PFSK-1 (cell line): Measurements from ENCODE around the gene RPL18A.

ENCODE experiments used
- FOXP2 ChIP-seq: optimal IDR thresholded peaks from 2 replicates; pipeline ENCODE3; 2011; ENCODE audit warnings: borderline replicate concordance, control low read depth, inconsistent platforms; ENCODE audit not compliant: insufficient read depth; ENCODE audit errors: extremely low read length, extremely low read depth
- TAF1 ChIP-seq: IDR thresholded peaks from 2 replicates; pipeline ENCODE4 v1.6.1; 2012; ENCODE audit warnings: low read length, control low read depth, borderline replicate concordance; ENCODE audit not compliant: insufficient read depth
- TF ChIP-seq, protein P1 (sequence below), 2 experiments: IDR thresholded peaks; 2 replicates each; pipeline versions ENCODE4 v1.6.1 to v1.8.0; 2011 to 2012; ENCODE audit warnings: low read depth in 2 of 2, low read length in 2 of 2, control low read depth in 1 of 2, inconsistent platforms in 1 of 2, mild to moderate bottlenecking in 1 of 2, moderate library complexity in 1 of 2; ENCODE audit not compliant: insufficient read depth in 1 of 2

DNA sequence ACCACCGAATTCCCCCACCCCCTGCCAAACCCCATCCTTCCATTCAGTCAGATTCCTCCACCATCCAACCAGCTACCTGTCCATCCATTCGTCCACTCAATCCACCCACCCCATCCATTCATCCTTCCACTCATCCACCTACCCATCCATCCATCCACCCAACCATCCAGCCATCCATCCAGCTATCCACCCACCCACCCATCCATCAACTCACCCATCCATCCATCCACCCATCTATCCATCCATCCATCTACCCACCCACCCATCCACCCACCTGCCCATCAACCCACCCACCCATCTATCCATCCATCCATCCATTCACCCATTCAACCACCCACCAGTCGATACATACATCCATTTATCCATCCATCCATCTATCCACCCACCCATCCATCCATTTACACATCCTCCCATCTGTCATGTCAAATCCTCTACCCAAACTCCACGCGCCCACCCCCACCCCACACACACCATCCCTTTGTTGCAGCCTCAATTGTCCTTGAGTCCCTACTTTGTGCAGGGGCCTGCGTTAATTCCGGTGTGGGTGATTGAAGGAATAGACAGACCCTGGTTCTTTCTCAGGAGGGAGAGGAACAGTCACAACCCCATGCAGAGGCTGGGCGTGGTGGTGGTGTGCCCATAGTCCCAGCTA lies 6.7 kb downstream of the RPL18A start:
- TF ChIP-seq FOXP2 (no peak), TAF1 (no peak)
- TF ChIP-seq, protein P1, sequence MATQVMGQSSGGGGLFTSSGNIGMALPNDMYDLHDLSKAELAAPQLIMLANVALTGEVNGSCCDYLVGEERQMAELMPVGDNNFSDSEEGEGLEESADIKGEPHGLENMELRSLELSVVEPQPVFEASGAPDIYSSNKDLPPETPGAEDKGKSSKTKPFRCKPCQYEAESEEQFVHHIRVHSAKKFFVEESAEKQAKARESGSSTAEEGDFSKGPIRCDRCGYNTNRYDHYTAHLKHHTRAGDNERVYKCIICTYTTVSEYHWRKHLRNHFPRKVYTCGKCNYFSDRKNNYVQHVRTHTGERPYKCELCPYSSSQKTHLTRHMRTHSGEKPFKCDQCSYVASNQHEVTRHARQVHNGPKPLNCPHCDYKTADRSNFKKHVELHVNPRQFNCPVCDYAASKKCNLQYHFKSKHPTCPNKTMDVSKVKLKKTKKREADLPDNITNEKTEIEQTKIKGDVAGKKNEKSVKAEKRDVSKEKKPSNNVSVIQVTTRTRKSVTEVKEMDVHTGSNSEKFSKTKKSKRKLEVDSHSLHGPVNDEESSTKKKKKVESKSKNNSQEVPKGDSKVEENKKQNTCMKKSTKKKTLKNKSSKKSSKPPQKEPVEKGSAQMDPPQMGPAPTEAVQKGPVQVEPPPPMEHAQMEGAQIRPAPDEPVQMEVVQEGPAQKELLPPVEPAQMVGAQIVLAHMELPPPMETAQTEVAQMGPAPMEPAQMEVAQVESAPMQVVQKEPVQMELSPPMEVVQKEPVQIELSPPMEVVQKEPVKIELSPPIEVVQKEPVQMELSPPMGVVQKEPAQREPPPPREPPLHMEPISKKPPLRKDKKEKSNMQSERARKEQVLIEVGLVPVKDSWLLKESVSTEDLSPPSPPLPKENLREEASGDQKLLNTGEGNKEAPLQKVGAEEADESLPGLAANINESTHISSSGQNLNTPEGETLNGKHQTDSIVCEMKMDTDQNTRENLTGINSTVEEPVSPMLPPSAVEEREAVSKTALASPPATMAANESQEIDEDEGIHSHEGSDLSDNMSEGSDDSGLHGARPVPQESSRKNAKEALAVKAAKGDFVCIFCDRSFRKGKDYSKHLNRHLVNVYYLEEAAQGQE (IDR thresholded peaks at IDR 0.05; ENCODE audit: insufficient read depth in 1 of 2, low read depth in 2 of 2, low read length in 2 of 2): no peak
